Stimulated activated CD4-positive, alpha-beta T cell treated with anti-CD3 and anti-CD28 coated beads, Interleukin-1b, Interleukin-23, amount 100 ng/mL, for 24 hours (primary cell): ENCODE data around the gene PTRHD1.
A peak's percentile ranks its signal among the peaks of the same experiment; 100 is the strongest.
"Not testable (repeated sequence)": the region's sequence is repeated elsewhere in the genome, so short reads cannot be mapped to it uniquely, and the experiment has no call there.

Experiments
- DNase-seq, 4 experiments: peaks; one replicate each; pipeline ENCODE4 v3.0.0-alpha.2; 2020; ENCODE audit warnings: low read depth in 4 of 4, low spot score in 1 of 4

The PTRHD1 gene, protein sequence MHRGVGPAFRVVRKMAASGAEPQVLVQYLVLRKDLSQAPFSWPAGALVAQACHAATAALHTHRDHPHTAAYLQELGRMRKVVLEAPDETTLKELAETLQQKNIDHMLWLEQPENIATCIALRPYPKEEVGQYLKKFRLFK

DNA sequence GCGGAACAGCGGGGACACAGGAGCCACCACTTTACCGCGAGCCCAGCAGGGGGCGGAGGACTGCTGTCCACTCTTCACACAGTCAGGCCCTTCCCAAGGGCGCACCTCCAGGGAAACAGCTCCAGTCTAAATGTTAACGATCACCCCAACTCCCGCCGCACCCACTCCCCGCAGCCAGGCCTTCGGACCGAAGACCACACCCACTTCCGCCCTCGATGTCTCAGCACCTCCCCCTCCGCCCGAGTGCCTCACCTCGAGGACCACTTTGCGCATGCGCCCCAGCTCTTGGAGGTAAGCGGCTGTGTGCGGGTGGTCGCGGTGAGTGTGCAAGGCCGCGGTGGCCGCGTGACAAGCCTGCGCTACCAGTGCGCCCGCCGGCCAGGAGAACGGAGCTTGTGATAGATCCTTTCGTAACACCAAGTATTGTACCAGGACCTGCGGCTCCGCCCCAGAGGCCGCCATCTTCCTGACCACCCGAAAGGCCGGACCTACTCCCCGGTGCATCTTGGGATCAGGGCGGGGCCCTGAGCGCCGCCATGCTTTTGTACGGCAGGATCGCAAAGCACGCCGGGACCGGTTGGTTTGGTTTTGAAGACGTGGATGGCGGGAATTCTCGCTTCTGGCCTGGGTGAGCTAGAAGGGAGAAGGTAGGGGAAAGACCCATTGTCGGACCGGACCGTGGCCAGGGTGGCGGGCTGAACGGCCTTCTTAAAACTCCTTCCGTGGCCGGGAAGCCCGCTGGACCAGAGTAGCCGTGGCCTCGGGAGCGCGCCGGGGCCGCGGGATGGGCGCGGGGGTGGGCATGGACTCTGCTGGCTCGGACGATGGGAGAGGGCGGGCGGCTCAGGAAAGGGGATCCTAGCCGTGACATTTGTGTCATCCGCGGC, at the start of gene PTRHD1, which contains the start of gene CENPO:
PTRHD1 (minus strand) TSS at position 518 of the 887 bp plus-strand sequence; CDS start at position 504, 14 bp downstream.
CENPO (plus strand) TSS at position 552 of the 887 bp plus-strand sequence. CDS start 495 bp downstream, outside the sequence.
- peak; percentile 83 to 92 (median 90) for DNase-seq

DNA sequence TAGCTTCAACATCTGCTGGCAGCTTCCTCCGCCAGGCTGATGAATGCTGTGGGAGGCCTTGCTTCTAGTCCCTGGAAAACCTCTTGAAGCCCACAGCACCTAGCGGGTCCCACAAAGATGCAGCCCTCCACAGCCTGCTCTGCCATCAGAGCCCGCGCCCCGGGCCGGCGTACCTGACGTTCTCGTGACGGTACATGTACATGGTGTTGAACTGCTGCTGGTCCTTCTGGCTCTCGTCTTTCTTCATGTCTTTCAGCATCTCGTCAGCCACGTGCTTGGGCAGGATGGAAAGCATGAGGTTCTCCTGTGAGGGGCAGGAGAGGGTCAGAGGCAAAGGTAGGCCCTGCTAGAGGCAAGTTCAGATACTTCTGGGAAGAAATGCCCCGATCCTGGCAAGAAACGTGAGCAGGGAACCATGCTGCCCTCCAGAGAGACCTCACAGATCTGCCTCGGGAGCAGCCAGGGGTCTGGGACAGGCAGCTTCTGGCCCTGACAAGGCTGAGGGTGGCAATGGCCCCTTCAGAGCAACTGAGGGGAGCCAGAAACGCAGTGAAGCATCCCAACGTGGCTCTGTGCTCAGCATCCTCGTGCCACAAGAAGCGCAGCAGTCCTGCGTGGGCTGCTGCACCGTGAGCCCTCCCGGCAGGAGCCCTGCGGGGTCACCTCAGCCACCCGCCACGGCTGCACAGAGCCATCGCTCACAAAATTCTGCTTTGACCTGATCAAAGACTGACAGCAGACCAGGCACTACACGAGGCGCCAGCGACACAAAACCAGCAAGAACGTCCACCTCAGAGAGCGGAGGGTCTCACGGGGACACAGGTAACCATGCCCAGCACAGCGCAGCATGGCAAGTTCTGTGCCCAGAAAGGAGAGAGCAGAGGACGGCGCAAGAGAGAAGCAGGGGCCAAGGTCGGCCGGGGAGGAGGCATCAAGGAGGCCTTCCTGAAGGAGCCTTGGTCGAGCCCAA, 49.2 kb upstream of the PTRHD1 start:
- no peak for DNase-seq

DNA sequence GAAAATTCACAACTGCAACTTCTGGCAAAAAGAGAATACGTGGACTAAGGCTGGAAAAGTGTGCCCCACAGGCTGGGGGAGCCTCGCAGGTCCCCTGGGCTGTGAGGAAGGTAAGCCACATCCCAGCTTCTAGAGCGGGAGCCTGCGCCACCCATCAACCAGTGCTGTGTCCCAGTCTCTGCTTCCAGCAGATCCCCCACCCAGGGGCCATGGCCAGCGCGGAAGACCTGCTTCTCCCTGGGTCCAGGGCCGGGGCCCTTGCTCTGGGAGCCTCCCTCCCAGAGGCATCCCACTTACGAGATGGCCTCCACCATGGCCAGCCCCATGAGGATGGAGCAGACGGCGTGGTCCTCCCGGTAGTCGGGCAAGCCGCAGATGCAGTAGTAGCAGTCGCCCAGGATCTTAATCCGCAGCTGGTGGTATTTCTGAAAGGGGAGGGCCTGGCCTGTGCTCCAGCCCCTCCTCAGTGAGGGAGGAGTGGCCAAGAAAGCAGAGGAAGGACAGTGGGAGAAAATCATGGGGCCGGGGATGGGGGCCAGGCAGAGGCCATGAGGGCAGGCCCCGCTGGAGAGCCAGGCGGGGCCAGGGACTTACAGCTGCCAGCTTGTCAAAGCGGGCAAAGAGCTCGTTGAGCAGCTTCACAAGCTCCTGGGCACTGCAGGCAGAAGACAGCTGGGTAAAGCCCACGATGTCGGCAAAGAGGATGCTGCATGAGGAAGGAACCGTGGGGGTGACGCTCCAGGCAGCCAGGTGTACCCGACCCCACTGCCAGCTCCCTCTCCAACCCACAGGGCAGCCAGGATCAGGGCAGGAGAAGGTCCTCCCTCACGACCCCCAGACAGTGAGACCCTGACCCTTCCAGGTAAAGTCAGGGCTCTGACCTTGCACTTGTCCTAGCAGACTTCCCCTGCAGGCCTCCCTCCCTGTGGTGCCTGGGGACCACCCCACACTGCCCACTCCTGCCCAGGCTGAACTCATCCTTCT, 48.1 kb upstream of the PTRHD1 start:
- DNase-seq: no peak

DNA sequence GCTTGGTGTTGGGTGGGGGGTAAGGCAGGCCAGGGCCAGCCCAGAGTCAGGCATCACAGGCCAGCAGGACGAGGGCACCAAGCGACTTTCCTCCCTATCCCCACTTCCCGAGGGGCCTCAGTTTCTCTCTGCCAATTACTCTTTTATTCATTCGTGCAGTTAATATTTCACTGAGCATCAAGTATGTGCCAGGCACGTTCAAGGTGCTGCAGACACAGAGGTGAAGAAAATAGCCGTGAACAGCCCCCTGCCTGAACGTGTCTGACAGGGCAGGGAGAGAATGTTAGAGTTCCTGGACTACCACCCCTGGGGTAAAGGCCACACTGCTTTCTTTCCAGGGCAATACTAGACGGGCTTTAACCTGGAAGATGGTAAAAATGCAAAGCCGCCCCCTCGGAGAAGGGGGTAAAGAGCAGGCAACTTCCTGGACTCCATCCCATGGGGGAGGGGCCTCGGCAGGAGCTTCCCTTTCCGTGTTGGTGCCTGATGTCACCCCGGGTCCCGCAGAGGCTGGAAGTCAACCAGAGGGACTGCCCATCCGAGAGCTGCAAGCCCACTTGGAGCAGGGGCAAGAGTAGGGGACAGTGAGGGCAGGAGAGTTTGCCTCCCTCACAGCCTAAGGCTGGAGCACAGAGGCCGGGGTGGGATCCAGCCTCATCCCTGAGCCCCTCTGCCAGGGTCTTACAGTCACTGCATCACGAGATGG, 47.1 kb upstream of the PTRHD1 start:
- no peak for DNase-seq

GRCh38 chr2:24839729-24840128, 46.5 kb upstream of the PTRHD1 start:
- DNase-seq: no peak

GRCh38 chr2:24838541-24838940, 45.4 kb upstream of the PTRHD1 start:
- DNase-seq: no peak

- DNase-seq: no peak
These were observed 44.9 kb upstream of the PTRHD1 start for GRCh38 chr2:24837996-24838513.

DNA sequence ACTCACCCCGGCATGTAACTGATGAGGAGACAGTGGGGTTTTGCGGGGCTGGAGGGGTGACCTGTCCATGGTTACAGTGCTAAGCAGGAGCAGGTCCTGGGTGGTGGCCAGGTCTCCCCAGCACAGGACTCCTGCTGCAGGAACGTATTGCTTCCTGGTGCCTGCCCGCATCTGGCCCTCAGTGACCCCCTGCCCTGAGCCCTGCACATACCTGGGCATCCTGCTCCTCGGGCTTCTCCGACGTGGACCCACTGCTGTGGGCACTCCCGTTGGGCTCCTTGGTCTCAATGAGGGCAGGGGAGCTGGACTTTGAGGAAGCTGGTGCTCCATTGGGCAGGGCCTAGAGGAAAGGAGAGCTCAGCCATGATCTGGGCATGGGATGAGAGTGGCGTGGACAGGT, 43.5 kb upstream of the PTRHD1 start:
- DNase-seq: no peak

- no peak for DNase-seq
These were observed 43.0 kb upstream of the PTRHD1 start for GRCh38 chr2:24836206-24836605.

DNA sequence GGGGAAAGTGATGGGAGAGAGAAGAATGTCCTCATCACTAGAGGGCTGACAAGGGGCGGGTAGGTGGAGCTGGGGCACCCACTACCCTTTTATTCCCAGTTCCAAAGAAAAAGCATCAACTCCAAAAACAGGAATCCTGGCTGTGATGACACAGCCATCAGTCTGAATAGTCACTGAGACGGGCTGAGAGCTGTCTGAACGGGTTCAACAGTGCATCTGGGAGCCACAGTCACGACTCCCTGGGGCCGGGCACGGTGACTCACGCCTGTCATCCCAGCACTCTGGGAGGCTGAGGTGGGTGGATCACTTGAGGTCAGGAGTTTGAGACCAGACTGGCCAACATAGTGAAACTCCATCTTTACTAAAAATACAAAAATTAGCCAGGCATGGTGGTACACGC, 42.2 kb upstream of the PTRHD1 start:
- DNase-seq: not testable (repeated sequence)

GRCh38 chr2:24834733-24835395, 41.7 kb upstream of the PTRHD1 start:
- no peak for DNase-seq

DNA sequence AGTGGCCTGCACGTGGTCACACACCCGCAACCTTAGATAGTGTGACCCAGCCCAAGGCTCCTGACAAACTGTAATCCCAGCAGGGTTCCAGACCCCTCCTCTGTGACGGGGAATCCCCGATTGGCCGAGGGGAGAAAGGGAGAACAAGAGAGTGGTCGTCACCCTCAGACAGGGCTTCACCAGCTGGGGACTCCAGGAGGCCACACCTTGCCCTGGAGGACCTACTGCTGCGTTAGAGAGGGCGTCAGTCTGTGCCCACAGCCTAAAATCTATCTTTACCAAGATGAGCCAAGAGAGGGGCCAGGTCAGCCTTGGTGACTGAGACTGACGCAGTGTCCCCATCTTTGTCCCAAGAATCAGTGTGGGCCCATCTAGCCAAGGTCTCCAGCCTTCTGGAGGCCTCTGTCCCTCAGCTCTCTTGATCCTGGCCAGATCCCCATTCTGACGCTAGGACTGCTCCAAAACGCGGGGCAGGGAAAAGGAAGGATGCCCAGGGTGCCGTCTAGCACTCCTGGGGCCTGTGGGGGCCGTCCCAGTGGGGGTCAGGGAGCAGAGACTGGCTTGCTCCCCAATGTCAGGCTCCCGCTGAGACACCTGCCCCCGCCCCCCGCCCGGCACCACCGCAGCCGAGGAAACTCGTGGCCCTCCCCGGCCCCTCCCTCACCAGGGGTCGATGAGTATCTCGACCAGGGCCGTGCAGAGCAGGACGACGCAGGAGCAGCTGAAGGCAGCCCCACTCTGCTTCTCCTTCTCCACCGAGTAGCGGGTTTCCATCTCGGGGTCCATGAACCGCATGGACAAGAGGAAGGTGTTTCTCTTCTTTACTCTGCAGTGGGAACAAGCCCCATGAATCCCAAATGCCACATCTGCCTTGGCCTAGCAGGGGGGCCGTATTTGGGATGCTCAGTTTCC, 40.9 kb upstream of the PTRHD1 start:
- DNase-seq: no peak

DNA sequence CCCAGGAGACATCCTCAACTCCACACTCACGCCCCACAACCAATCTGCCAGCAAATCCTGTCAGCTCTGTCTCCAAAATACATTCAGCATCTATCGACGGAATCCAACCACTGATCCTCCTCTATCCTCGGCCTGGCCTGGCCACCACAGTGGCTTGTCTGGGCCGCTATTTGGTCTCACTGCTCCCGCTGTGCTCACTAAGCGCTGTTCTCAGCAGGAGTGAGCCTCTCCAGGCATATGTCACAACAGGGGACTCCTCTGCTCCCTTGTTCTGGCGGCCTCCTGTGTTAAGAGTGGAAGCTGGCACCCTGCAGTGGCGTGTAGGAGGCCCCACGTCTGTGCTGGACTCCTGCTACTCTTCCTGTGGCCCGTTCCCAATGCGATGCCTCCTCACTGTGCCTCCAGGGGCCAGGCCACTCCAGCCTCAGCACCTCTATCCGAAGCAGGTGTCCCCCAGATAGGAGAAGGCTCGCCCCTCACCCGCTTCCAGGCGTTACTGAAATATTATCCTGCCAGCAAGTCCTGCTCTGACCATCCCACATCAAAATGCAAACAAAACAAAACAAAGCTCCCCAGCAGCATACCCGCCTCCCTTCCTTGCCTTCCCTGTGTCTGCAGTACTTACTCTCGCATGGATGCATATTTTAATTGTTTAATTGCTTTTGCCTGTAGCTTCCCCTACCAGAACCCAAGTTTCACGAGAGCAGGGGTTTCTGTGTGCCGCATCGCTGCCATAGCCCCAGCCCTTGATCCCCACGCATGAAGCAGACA, 39.9 kb upstream of the PTRHD1 start:
- no peak for DNase-seq

- DNase-seq: no peak
These were observed 39.3 kb upstream of the PTRHD1 start for GRCh38 chr2:24832521-24832920.

- no peak for DNase-seq
These were observed 38.9 kb upstream of the PTRHD1 start for GRCh38 chr2:24832073-24832461.

DNA sequence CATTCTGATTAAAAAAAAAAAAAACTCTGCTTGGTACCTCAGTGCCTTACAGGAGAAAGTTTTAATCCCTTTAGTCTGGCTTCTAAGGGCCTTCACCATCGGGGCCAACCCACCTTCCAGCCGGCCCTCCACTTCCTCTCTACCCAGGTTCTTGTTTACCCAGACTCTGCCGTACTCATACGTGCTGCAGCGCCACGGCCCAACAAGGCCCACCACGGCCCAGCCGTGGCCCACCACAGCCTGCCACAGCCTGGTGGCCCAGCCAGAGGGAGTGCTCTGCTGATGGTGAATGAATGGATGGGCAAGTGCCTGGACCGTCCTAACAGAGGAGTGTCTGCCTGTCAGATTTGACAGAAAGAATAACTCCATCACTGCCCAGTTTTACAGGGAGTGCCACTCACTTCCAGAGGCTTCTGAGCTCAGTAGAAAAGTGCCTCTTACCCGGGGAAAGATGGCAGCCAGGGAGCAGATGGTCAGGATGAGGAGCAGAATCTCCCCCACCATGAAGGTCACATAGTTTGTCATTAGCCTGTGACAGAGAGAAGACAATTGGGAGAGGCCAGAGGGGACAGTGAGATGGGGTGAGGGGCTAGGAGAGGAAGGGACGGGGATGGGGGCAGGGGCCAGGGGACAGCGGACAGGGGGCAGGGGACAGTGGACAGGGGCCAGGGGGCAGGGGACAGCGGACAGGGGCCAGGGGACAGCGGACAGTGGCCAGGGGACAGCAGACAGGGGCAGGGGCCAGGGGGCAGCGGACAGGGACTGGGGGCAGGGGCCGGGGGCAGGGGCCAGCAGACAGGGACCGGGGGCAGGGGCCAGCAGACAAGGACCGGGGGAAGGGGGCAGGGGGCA, 38.3 kb upstream of the PTRHD1 start:
- DNase-seq: no peak
